Amniotic stem cell (primary cell): ENCODE data around the gene PSD.
"Not testable (repeated sequence)": the region's sequence is repeated elsewhere in the genome, so short reads cannot be mapped to it uniquely, and the experiment has no call there.

ENCODE experiments used
- DNase-seq: peaks from one replicate; lab custom pipeline; 2025; lab: John Stamatoyannopoulos, UW

PSD gene

GRCh38 chr10:102418622-102419268 lies at the start of gene PSD:
Gene PSD (minus strand): TSS chr10:102418785. CDS start chr10:102417038, 1,747 bp downstream.
- no peak for DNase-seq

GRCh38 chr10:102467971-102468438 lies 49.4 kb upstream of the PSD start:
- no peak for DNase-seq

- no peak for DNase-seq
Measured at GRCh38 chr10:102467318-102467717, 48.7 kb upstream of the PSD start.

GRCh38 chr10:102465466-102465865 lies 46.9 kb upstream of the PSD start:
- DNase-seq = no peak

GRCh38 chr10:102463983-102464382 lies 45.4 kb upstream of the PSD start:
- no peak for DNase-seq

GRCh38 chr10:102462512-102463054 lies 44.0 kb upstream of the PSD start:
- no peak for DNase-seq

- DNase-seq = peak; percentile 31
Measured at GRCh38 chr10:102461187-102462054, 42.8 kb upstream of the PSD start.

- DNase-seq = no peak
Measured at GRCh38 chr10:102460836-102461186, 42.2 kb upstream of the PSD start.

- no peak for DNase-seq
Measured at GRCh38 chr10:102458656-102459055, 40.1 kb upstream of the PSD start.

GRCh38 chr10:102457591-102458150 lies 39.1 kb upstream of the PSD start:
- no peak for DNase-seq

GRCh38 chr10:102455893-102456471 lies 37.4 kb upstream of the PSD start:
- DNase-seq = no peak

- not testable (repeated sequence) for DNase-seq
Measured at GRCh38 chr10:102454662-102455487, 36.3 kb upstream of the PSD start.

GRCh38 chr10:102453502-102453901 lies 34.9 kb upstream of the PSD start:
- no peak for DNase-seq

GRCh38 chr10:102452672-102453340 lies 34.2 kb upstream of the PSD start:
- DNase-seq = no peak

- DNase-seq = no peak
Measured at GRCh38 chr10:102451105-102451969, 32.8 kb upstream of the PSD start, which contains the start of gene C10orf95. Gene C10orf95 (minus strand): TSS chr10:102451543. CDS start chr10:102451093, 450 bp downstream.

GRCh38 chr10:102450374-102451104 lies 32.0 kb upstream of the PSD start:
- no peak for DNase-seq

- no peak for DNase-seq
Measured at GRCh38 chr10:102450124-102450373, 31.5 kb upstream of the PSD start.

- DNase-seq = no peak
Measured at GRCh38 chr10:102449321-102450123, 30.9 kb upstream of the PSD start.

GRCh38 chr10:102444851-102445250 lies 26.3 kb upstream of the PSD start:
- DNase-seq = no peak
